GM23248 (cell line): ENCODE results near the gene DHRS12. TPM values are rescaled to one million over a fixed set of nuclear protein-coding genes. Genes with fewer than 3 reads are reported as not detected.

Experiments used
- DNase-seq: peaks from one replicate; pipeline ENCODE4 v3.0.0-alpha.2; 2015
- H2AFZ ChIP-seq: fragments of 200-600 bp; sonication (generic); 2 replicates; pipeline ENCODE4 v1.6.1; 2016; ENCODE audit warnings: antibody characterized with exemption
- H3F3A ChIP-seq: fragments of 200-600 bp; sonication (generic); 2 replicates; pipeline ENCODE4 v1.6.1; 2016; ENCODE audit warnings: mild to moderate bottlenecking, antibody characterized with exemption, mixed run types; ENCODE audit not compliant: insufficient read depth
- H3K27ac ChIP-seq: fragments of 200-600 bp; sonication (generic); 2 replicates; pipeline ENCODE4 v1.5.1; 2016; ENCODE audit warnings: mild to moderate bottlenecking
- H3K27me3 ChIP-seq: fragments of 200-600 bp; sonication (generic); replicated peaks from 2 replicates; pipeline ENCODE4 v1.6.1; 2016; ENCODE audit warnings: mild to moderate bottlenecking; ENCODE audit not compliant: insufficient read depth
- H3K36me3 ChIP-seq: fragments of 200-600 bp; sonication (generic); 2 replicates; pipeline ENCODE4 v1.6.1; 2016; ENCODE audit warnings: low read depth, mild to moderate bottlenecking
- H3K4me1 ChIP-seq: fragments of 200-600 bp; sonication (generic); 2 replicates; pipeline ENCODE4 v1.6.1; 2016; ENCODE audit warnings: mild to moderate bottlenecking; ENCODE audit not compliant: insufficient read depth
- H3K4me2 ChIP-seq: fragments of 200-600 bp; sonication (generic); one replicate; pipeline ENCODE4 v1.6.1; 2016; ENCODE audit warnings: mild to moderate bottlenecking; ENCODE audit not compliant: unreplicated experiment
- H3K4me3 ChIP-seq: fragments of 200-600 bp; sonication (generic); 2 replicates; pipeline ENCODE4 v1.5.1; 2016; ENCODE audit warnings: mild to moderate bottlenecking
- H3K79me2 ChIP-seq: fragments of 200-600 bp; sonication (generic); 2 replicates; pipeline ENCODE4 v1.6.1; 2016; ENCODE audit warnings: mild to moderate bottlenecking; ENCODE audit not compliant: insufficient read depth
- H3K9ac ChIP-seq: fragments of 200-600 bp; sonication (generic); 2 replicates; pipeline ENCODE4 v1.6.1; 2016; ENCODE audit warnings: mild to moderate bottlenecking
- H3K9me2 ChIP-seq: fragments of 200-600 bp; sonication (generic); 2 replicates; pipeline ENCODE4 v1.6.1; 2016; ENCODE audit warnings: mixed run types, mild to moderate bottlenecking, moderate library complexity; ENCODE audit not compliant: insufficient read depth
- H3K9me3 ChIP-seq: fragments of 200-600 bp; sonication (generic); one replicate; pipeline ENCODE4 v1.6.1; 2017; ENCODE audit warnings: low read depth
- H4K20me1 ChIP-seq: fragments of 200-600 bp; sonication (generic); 2 replicates; pipeline ENCODE4 v1.6.0; 2016; ENCODE audit not compliant: insufficient read depth
- EZH2 ChIP-seq: fragments of 200-600 bp; sonication (generic); IDR thresholded peaks from 2 replicates; pipeline ENCODE4 v1.6.1; 2018; ENCODE audit warnings: antibody characterized with exemption, mild to moderate bottlenecking; ENCODE audit not compliant: insufficient read depth, poor library complexity, severe bottlenecking
- EZH2phosphoT487 ChIP-seq: fragments of 200-600 bp; sonication (generic); IDR thresholded peaks from 2 replicates; pipeline ENCODE4 v1.6.1; 2018; ENCODE audit warnings: antibody characterized with exemption, moderate library complexity, mild to moderate bottlenecking, low read depth; ENCODE audit not compliant: insufficient read depth
- WGBS, 2 experiments: methylation state at CpG; one replicate each; pipeline ENCODE4 v1.1.6; 2015 to 2017; ENCODE audit warnings: low lambda C conversion rate in 2 of 2, low coverage in 1 of 2; ENCODE audit errors: missing lambda C conversion rate in 2 of 2; 5-methylcytosine and 5-hydroxymethylcytosine counted together
- in situ Hi-C: fragments of 300-500 bp; cut with MboI; formaldehyde crosslinking; loops from 2 replicates; pipeline ENCODE4 v1.15.0; 2020
- polyA plus RNA-seq: library from polyadenylated mRNA; unstranded; fragments of >200 nt; fragmentation: Nextera tagmentation; extraction: Ambion mirVana; gene quantifications from 2 replicates; pipeline ENCODE4 v1.2.1, GENCODE V29; 2016
- total RNA-seq: library from RNA; depleted of rRNA; stranded (reverse); fragments of >200 nt; shearing (Covaris generic); gene quantifications from 2 replicates; pipeline ENCODE4 v1.2.3, GENCODE V29; 2014

Gene DHRS12
- total and polyA plus RNA-seq, 2 experiments from 2014 or later, result 5.7 to 13.3 TPM

DNA sequence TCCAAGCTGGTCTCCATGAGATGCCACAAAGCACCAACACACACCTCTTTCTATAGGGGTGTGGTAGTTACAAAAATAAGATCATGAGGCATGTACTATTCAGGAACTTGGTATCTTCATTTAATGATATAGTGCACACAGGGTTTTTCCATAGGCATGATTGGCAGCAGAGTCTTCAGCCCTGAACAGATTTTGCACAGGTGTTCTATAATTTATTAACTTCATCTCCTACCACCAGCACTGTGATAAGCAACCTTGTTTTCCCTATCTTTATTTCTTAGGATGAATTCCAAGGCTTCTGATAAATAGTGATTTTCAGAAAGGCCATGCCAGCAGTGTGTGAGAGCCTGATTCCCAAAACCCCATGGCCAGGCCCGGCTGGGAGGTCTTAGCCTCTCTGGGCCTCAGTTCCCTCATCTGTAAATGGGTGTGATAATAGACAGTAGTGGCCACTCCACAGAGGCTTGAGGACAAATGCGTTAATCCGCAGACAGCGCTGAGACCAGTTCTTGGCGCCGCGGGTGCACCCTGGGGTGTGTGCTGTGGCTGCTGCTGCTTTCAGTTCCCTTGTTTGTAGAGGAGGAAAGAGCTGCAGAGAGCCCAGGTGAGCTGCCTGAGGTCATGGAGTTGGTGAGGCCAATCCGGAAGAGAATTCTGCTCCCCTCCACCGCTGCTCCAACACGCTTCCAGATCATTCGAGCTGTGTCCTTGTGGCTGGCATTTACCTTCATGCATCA, 33.1 kb downstream of the DHRS12 start:
- Histone ChIP-seq H3K4me2 (no peak overlapping the region), H4K20me1 (no peaks in the 10 kb centered on the region), H3K4me3 (no peak overlapping the region), H3K27ac (no peak overlapping the region), H3K9me3 (no peaks in the 10 kb centered on the region), H3F3A (peaks cover 8% of the 10 kb centered on the region), H2AFZ (no peak overlapping the region), H3K27me3 (no peaks in the 10 kb centered on the region), H3K9ac (no peak overlapping the region), H3K79me2 (no peaks in the 10 kb centered on the region), H3K36me3 (0 out of 2 replicates have a peak, but pooled peaks cover 10% of the 10 kb centered on the region), H3K9me2 (no peaks in the 10 kb centered on the region), H3K4me1 (no peaks in the 10 kb centered on the region)
- 93 to 97% methylated on average over 11 of the region's 11 CpGs for WGBS, 2 experiments
- no peak for DNase-seq
- in situ Hi-C loops, result no loop called here
- TF ChIP-seq EZH2, result no peak
- no peak for TF ChIP-seq EZH2phosphoT487

DNA sequence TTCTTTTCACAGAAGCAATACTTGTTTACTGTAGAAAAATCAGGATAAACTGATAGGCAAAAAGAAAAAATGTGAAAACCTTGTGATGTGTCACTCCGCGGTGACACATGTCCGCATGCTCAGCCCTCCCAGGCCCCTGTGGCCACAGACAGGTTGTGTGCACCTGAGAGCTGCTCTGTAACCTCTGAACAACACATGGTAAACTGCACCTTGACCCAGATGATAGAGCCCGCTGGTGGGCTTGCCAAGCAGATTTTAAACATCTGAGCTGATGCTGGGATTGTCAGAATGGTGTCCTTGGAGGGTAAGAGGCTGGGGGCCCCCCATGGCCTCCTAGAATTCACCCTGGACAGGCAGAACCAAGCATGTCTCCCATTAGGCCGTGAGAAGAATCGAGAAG, 33.8 kb downstream of the DHRS12 start:
- no peak overlapping the region for H2AFZ ChIP-seq
- no peak for TF ChIP-seq EZH2phosphoT487
- TF ChIP-seq EZH2, result no peak
- H3K9ac ChIP-seq, result no peak overlapping the region
- H3K36me3 ChIP-seq, result 0 out of 2 replicates have a peak, but pooled peaks cover 11% of the 10 kb centered on the region
- no peak overlapping the region for H3K27ac ChIP-seq
- H3F3A ChIP-seq, result peaks cover 15% of the 10 kb centered on the region
- H3K4me3 ChIP-seq, result no peak overlapping the region
- H4K20me1 ChIP-seq, result no peaks in the 10 kb centered on the region
- no peak for DNase-seq
- no peaks in the 10 kb centered on the region for H3K9me2 ChIP-seq
- 71 to 77% methylated on average over 6 of the region's 6 CpGs for WGBS, 2 experiments
- H3K4me1 ChIP-seq, result peaks cover 3% of the 10 kb centered on the region
- H3K27me3 ChIP-seq, result no peaks in the 10 kb centered on the region
- no peak overlapping the region for H3K4me2 ChIP-seq
- H3K79me2 ChIP-seq, result no peaks in the 10 kb centered on the region
- no peaks in the 10 kb centered on the region for H3K9me3 ChIP-seq
- in situ Hi-C loops, result no loop called here

DNA sequence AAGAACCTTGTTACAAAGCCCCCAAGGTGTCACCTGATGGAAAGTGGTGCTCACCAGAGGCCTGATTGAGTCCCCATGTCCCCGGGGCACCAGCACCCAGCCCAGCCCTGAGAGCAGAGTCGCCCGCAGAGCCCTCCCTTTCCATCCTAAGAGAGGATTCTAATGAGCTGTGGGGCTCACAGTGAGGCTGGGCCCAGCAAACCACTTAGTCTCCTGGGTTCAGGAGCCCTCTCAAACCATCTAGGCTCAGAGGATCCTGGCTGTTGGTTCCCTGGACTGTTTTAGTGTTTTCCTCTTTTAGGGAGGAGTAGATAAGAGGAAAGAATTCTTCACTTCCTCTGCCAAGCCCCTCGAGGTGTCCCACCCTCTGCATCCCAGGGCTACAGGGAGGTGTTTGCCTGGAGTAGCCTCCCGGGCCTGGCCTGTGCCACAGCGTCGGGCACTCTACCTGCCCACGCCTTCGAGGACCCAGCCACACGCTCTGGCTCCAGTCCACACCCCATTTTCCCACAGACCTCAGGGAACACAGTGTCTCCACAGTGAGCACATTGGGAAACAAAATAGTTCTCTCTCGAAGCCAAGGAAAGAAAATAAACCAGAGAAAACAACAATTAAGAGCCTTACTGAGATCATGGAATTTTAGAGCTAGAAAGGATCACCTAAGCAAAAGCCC, 34.4 kb downstream of the DHRS12 start:
- WGBS, 2 experiments, result 26 to 28% methylated on average over 11 of the region's 11 CpGs
- no peak overlapping the region for H3K27ac ChIP-seq
- no peak overlapping the region for H2AFZ ChIP-seq
- H3F3A ChIP-seq, result peaks cover 20% of the 10 kb centered on the region
- H3K36me3 ChIP-seq, result 0 out of 2 replicates have a peak, but pooled peaks cover 11% of the 10 kb centered on the region
- H3K9me2 ChIP-seq, result no peaks in the 10 kb centered on the region
- TF ChIP-seq EZH2phosphoT487 (no peak), EZH2 (no peak)
- H3K27me3 ChIP-seq, result no peaks in the 10 kb centered on the region
- no peaks in the 10 kb centered on the region for H3K9me3 ChIP-seq
- no peaks in the 10 kb centered on the region for H4K20me1 ChIP-seq
- no peak overlapping the region for H3K9ac ChIP-seq
- in situ Hi-C loops, result no loop called here
- no peak overlapping the region for H3K4me2 ChIP-seq
- H3K4me1 ChIP-seq, result peaks cover 9% of the 10 kb centered on the region
- no peak for DNase-seq
- H3K4me3 ChIP-seq, result no peak overlapping the region
- no peaks in the 10 kb centered on the region for H3K79me2 ChIP-seq

DNA sequence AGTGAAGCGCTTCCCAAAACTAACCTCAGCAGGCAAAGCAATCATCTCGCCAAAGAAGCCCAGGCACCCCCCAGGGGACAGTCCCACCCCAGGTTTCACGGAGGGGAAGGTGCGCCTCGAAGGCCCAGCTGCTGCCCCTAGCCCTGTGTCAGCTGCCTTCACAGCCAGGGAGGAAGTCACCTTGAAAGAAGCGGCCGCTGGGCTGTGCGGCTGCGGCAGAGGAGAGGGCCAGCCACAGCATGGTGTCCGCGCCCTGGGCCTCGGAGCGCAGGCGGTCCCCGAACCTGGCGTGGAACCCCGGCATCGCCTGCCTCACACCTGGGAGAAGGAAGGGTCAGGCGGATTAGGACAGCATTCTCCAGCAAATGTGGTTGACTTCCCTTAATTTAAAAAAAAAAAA, 35.0 kb downstream of the DHRS12 start:
- WGBS, 2 experiments, result 91% methylated on average over 19 of the region's 19 CpGs
- peaks cover 26% of the 10 kb centered on the region for H3F3A ChIP-seq
- in situ Hi-C loops, result no loop called here

More for the DNA sequence above, 35.0 kb downstream of the DHRS12 start:
- Histone ChIP-seq H3K36me3 (0 out of 2 replicates have a peak, but pooled peaks cover 11% of the 10 kb centered on the region), H2AFZ (no peak overlapping the region), H4K20me1 (no peaks in the 10 kb centered on the region), H3K27me3 (no peaks in the 10 kb centered on the region), H3K9ac (no peak overlapping the region), H3K4me3 (no peak overlapping the region), H3K27ac (no peak overlapping the region), H3K4me1 (peaks cover 15% of the 10 kb centered on the region), H3K4me2 (no peak overlapping the region), H3K79me2 (no peaks in the 10 kb centered on the region), H3K9me3 (no peaks in the 10 kb centered on the region), H3K9me2 (no peaks in the 10 kb centered on the region)
- no peak for TF ChIP-seq EZH2
- no peak for TF ChIP-seq EZH2phosphoT487
- DNase-seq, result no peak
